HG03280 (cell line): ENCODE measurements around the gene C15orf39.

Source experiments
- ATAC-seq: cut with Tn5 transposase; IDR thresholded peaks from one replicate; pipeline ENCODE4 v1.9.1; 2021; ENCODE audit warnings: mild to moderate bottlenecking, moderate library complexity; ENCODE audit not compliant: unreplicated experiment

C15orf39 gene

GRCh38 chr15:75171408-75171807 is 30.3 kb upstream of the C15orf39 start:
- no peak for ATAC-seq

GRCh38 chr15:75172284-75172820 is 29.3 kb upstream of the C15orf39 start:
- ATAC-seq, result no peak

- ATAC-seq, result no peak
Observed at GRCh38 chr15:75174102-75174501, 27.6 kb upstream of the C15orf39 start.

GRCh38 chr15:75174729-75175128 is 27.0 kb upstream of the C15orf39 start:
- no peak for ATAC-seq

GRCh38 chr15:75176396-75176761 is 25.3 kb upstream of the C15orf39 start:
- ATAC-seq, result no peak

GRCh38 chr15:75177360-75178071 is 24.2 kb upstream of the C15orf39 start:
- no peak for ATAC-seq

- no peak for ATAC-seq
Observed at GRCh38 chr15:75178171-75178937, 23.3 kb upstream of the C15orf39 start.

- ATAC-seq, result no peak
Observed at GRCh38 chr15:75178938-75179745, 22.5 kb upstream of the C15orf39 start.

GRCh38 chr15:75179746-75180140 is 21.9 kb upstream of the C15orf39 start:
- ATAC-seq, result no peak

GRCh38 chr15:75181780-75182179 is 19.9 kb upstream of the C15orf39 start:
- no peak for ATAC-seq

- no peak for ATAC-seq
Observed at GRCh38 chr15:75182187-75183131, 19.2 kb upstream of the C15orf39 start.

GRCh38 chr15:75185271-75186029 is 16.2 kb upstream of the C15orf39 start:
- no peak for ATAC-seq

- ATAC-seq, result no peak
Observed at GRCh38 chr15:75186044-75186443, 15.6 kb upstream of the C15orf39 start.

- no peak for ATAC-seq
Observed at GRCh38 chr15:75188499-75188898, 13.2 kb upstream of the C15orf39 start.

- ATAC-seq, result no peak
Observed at GRCh38 chr15:75191235-75191634, 10.4 kb upstream of the C15orf39 start.

GRCh38 chr15:75192307-75192706 is 9.4 kb upstream of the C15orf39 start:
- no peak for ATAC-seq

- ATAC-seq, result no peak
Observed at GRCh38 chr15:75193272-75193671, 8.4 kb upstream of the C15orf39 start.

- no peak for ATAC-seq
Observed at GRCh38 chr15:75193976-75194375, 7.7 kb upstream of the C15orf39 start.

- no peak for ATAC-seq
Observed at GRCh38 chr15:75194397-75194796, 7.3 kb upstream of the C15orf39 start.
